ENCODE data around the gene PITPNM3. TPM values are rescaled to one million over a fixed set of nuclear protein-coding genes. Genes with fewer than 3 reads are reported as not detected.
"Not testable (repeated sequence)": the region's sequence is repeated elsewhere in the genome, so short reads cannot be mapped to it uniquely, and the experiment has no call there.

The PITPNM3 gene
- total RNA-seq, 4 donors from 2014 or later: 4.0 to 10.9 (median 5.6) TPM

- Histone ChIP-seq H3K4me3 (replicated peaks in 1 of 3) (no peak overlapping the region), H3K27ac (no peak overlapping the region), H3K9me3 (no peaks in the 10 kb centered on the region), H3K27me3 (no peaks in the 10 kb centered on the region), H3K4me1 (peaks cover 7 to 19% of the 10 kb centered on the region in 2 donors), H3K36me3 (peaks cover 17 to 21% of the 10 kb centered on the region in 2 donors)
- TF ChIP-seq, protein P1, sequence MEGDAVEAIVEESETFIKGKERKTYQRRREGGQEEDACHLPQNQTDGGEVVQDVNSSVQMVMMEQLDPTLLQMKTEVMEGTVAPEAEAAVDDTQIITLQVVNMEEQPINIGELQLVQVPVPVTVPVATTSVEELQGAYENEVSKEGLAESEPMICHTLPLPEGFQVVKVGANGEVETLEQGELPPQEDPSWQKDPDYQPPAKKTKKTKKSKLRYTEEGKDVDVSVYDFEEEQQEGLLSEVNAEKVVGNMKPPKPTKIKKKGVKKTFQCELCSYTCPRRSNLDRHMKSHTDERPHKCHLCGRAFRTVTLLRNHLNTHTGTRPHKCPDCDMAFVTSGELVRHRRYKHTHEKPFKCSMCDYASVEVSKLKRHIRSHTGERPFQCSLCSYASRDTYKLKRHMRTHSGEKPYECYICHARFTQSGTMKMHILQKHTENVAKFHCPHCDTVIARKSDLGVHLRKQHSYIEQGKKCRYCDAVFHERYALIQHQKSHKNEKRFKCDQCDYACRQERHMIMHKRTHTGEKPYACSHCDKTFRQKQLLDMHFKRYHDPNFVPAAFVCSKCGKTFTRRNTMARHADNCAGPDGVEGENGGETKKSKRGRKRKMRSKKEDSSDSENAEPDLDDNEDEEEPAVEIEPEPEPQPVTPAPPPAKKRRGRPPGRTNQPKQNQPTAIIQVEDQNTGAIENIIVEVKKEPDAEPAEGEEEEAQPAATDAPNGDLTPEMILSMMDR (IDR thresholded peaks at IDR 0.05): no peak
- TF ChIP-seq POLR2A (IDR thresholded peaks at IDR 0.05): no peak
- intact Hi-C loops (cut with DNase I): no loop called here
- DNase-seq: no peak
Observed at GRCh38 chr17:6599364-6599763, 43.0 kb upstream of the PITPNM3 start.

DNA sequence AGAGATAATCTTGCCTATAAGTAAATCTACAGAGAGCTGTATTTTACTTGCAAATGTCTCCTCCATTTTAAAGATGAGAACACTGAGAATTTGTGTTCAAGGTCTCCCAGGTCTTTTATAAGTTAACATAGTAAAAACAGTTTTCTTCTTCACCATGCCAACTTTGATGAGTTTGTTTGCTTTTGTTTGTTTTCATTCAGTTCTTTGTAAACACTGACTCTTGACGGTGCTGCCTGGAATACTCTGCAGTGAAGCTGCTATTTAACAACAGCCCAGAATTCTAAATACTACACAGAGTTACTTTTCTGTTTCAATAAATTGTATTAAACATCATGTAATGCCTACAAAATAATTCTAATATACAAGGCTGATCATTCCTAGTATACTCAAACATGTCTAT is 41.4 kb upstream of the PITPNM3 start:
- Histone ChIP-seq H3K9me3 (no peaks in the 10 kb centered on the region), H3K4me1 (peaks cover 7 to 19% of the 10 kb centered on the region in 2 donors), H3K36me3 (peaks cover 28 to 30% of the 10 kb centered on the region in 2 donors), H3K27ac (no peak overlapping the region), H3K4me3 (replicated peaks in 1 of 3) (no peak overlapping the region), H3K27me3 (no peaks in the 10 kb centered on the region)
- no peak for DNase-seq
- no peak for TF ChIP-seq POLR2A (IDR thresholded peaks at IDR 0.05)
- TF ChIP-seq, protein P1 (IDR thresholded peaks at IDR 0.05): no peak
- WGBS, 2 donors: 82 to 88% methylated on average over 1 of the region's 1 CpG
- intact Hi-C loops (cut with DNase I): no loop called here

GRCh38 chr17:6596941-6597340 is 40.6 kb upstream of the PITPNM3 start:
- 96 to 98% methylated on average over 4 of the region's 4 CpGs for WGBS, 2 donors
- intact Hi-C loops (cut with DNase I): no loop called here

GRCh38 chr17:6596511-6596910 is 40.2 kb upstream of the PITPNM3 start:
- Histone ChIP-seq H3K27ac (no peak overlapping the region), H3K27me3 (no peaks in the 10 kb centered on the region), H3K4me1 (peaks cover 7 to 19% of the 10 kb centered on the region in 2 donors), H3K36me3 (peaks cover 28 to 35% of the 10 kb centered on the region in 2 donors), H3K4me3 (replicated peaks in 1 of 3) (no peak overlapping the region), H3K9me3 (no peaks in the 10 kb centered on the region)
- TF ChIP-seq, protein P1 (IDR thresholded peaks at IDR 0.05): no peak
- no peak for TF ChIP-seq POLR2A (IDR thresholded peaks at IDR 0.05)
- intact Hi-C loops (cut with DNase I): no loop called here
- no peak for DNase-seq
- 92 to 95% methylated on average over 2 of the region's 2 CpGs for WGBS, 2 donors

More at GRCh38 chr17:6596941-6597340, 40.6 kb upstream of the PITPNM3 start:
- TF ChIP-seq, protein P1 (IDR thresholded peaks at IDR 0.05): no peak
- no peak for TF ChIP-seq POLR2A (IDR thresholded peaks at IDR 0.05)
- no peak for DNase-seq
- no peaks in the 10 kb centered on the region for H3K9me3 ChIP-seq
- H3K27me3 ChIP-seq: no peaks in the 10 kb centered on the region
- H3K36me3 ChIP-seq: peaks cover 28 to 31% of the 10 kb centered on the region in 2 donors
- H3K4me1 ChIP-seq: peaks cover 7 to 19% of the 10 kb centered on the region in 2 donors
- no peak overlapping the region for H3K27ac ChIP-seq
- H3K4me3 ChIP-seq (replicated peaks in 1 of 3): no peak overlapping the region

DNA sequence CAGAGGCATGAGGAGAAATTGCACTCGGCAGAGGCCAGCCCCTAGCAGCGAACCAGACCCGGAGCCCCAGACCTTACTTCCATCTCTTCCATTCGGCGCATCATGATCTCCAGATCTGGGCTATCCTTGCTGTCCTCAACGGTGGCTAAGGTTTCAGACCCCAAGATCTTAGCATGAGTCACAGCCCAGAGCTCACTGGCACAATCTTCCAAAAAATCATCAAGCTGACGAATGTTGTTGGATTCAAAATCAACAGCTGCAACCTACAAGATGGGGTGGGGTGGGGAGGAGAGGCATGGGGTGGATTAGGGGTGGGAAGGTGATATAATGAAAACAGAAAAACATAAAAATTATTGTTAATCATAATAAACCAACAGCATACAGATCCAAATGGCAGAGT is 39.7 kb upstream of the PITPNM3 start:
- Histone ChIP-seq H3K27me3 (no peaks in the 10 kb centered on the region), H3K4me1 (peaks cover 7 to 19% of the 10 kb centered on the region in 2 donors), H3K27ac (no peak overlapping the region), H3K9me3 (no peaks in the 10 kb centered on the region), H3K36me3 (peaks cover 28 to 38% of the 10 kb centered on the region in 2 donors), H3K4me3 (replicated peaks in 1 of 3) (no peak overlapping the region)
- TF ChIP-seq POLR2A (IDR thresholded peaks at IDR 0.05): no peak
- TF ChIP-seq, protein P1 (IDR thresholded peaks at IDR 0.05): no peak
- intact Hi-C loops (cut with DNase I): no loop called here
- 95 to 96% methylated on average over 7 of the region's 7 CpGs for WGBS, 2 donors
- no peak for DNase-seq

GRCh38 chr17:6593371-6593770 is 37.0 kb upstream of the PITPNM3 start:
- DNase-seq; H3K27me3 ChIP-seq; H3K9me3 ChIP-seq; H3K4me1 ChIP-seq; intact Hi-C loops (cut with DNase I); H3K27ac ChIP-seq; H3K4me3 ChIP-seq (replicated peaks in 1 of 3): not testable (repeated sequence)
- peaks cover 43 to 54% of the 10 kb centered on the region in 2 donors for H3K36me3 ChIP-seq
- 95 to 99% methylated on average over 8 to 10 of the region's 14 CpGs for WGBS, 2 donors
